Dendritic cell treated with granulocyte-macrophage colony-stimulating factor and Interleukin-4, amounts not matched to agents 40 ng/mL and 50 ng/mL, for 4 days (primary cell): ENCODE data around the gene GSK3B.
"Not testable (repeated sequence)": the region's sequence is repeated elsewhere in the genome, so short reads cannot be mapped to it uniquely, and the experiment has no call there.

Source experiments
- H3K27ac Mint-ChIP-seq: one replicate; pipeline ENCODE4 v1.8.0; 2022; ENCODE audit warnings: mild to moderate bottlenecking, mixed read lengths
- H3K27me3 Mint-ChIP-seq: one replicate; pipeline ENCODE4 v1.8.0; 2022; ENCODE audit warnings: mild to moderate bottlenecking, mixed read lengths
- H3K36me3 Mint-ChIP-seq: one replicate; pipeline ENCODE4 v1.8.0; 2022; ENCODE audit warnings: low read depth, mixed read lengths
- H3K4me1 Mint-ChIP-seq: one replicate; pipeline ENCODE4 v1.8.0; 2022; ENCODE audit warnings: low read depth, mixed read lengths
- H3K4me3 Mint-ChIP-seq: one replicate; pipeline ENCODE4 v1.8.0; 2022; ENCODE audit warnings: mild to moderate bottlenecking, moderate library complexity, mixed read lengths
- H3K9me3 Mint-ChIP-seq: one replicate; pipeline ENCODE4 v1.8.0; 2022; ENCODE audit warnings: mixed read lengths
- intact Hi-C: fragments of 100-400 bp; cut with micrococcal nuclease; formaldehyde crosslinking; loops from one replicate; pipeline ENCODE4 v1.15.0; 2022

GSK3B gene

GRCh38 chr3:119989981-119990655 lies 104.1 kb downstream of the GSK3B start:
- peak overlapping the region; percentile 12 for H3K27ac Mint-ChIP-seq
- no peak overlapping the region for H3K4me3 Mint-ChIP-seq

GRCh38 chr3:119986812-119987211 lies 107.4 kb downstream of the GSK3B start:
- H3K27me3 Mint-ChIP-seq, H3K4me3 Mint-ChIP-seq, intact Hi-C loops, H3K27ac Mint-ChIP-seq: not testable (repeated sequence)
- Mint-ChIP-seq H3K36me3 (peaks cover 42% of the 10 kb centered on the region), H3K4me1 (peaks cover 38% of the 10 kb centered on the region), H3K9me3 (peaks cover 43% of the 10 kb centered on the region)

More at GRCh38 chr3:119989981-119990655, 104.1 kb downstream of the GSK3B start:
- Mint-ChIP-seq H3K9me3 (peaks cover 20% of the 10 kb centered on the region), H3K27me3 (no peaks in the 10 kb centered on the region), H3K4me1 (peaks cover 32% of the 10 kb centered on the region), H3K36me3 (peaks cover 19% of the 10 kb centered on the region)
- intact Hi-C loops: no loop called here

GRCh38 chr3:119981386-119981785 lies 112.9 kb downstream of the GSK3B start:
- no peaks in the 10 kb centered on the region for H3K27me3 Mint-ChIP-seq
- H3K9me3 Mint-ChIP-seq: peaks cover 35% of the 10 kb centered on the region
- intact Hi-C loops: no loop called here
- no peak overlapping the region for H3K27ac Mint-ChIP-seq
- H3K4me1 Mint-ChIP-seq: peaks cover 23% of the 10 kb centered on the region
- H3K36me3 Mint-ChIP-seq: peaks cover 60% of the 10 kb centered on the region
- no peak overlapping the region for H3K4me3 Mint-ChIP-seq

- H3K27me3 Mint-ChIP-seq: no peaks in the 10 kb centered on the region
- H3K4me3 Mint-ChIP-seq: no peak overlapping the region
- peaks cover 15% of the 10 kb centered on the region for H3K4me1 Mint-ChIP-seq
- H3K9me3 Mint-ChIP-seq: peaks cover 8% of the 10 kb centered on the region
- H3K36me3 Mint-ChIP-seq: peaks cover 42% of the 10 kb centered on the region
- no peak overlapping the region for H3K27ac Mint-ChIP-seq
- intact Hi-C loops: no loop called here
These were observed 115.6 kb downstream of the GSK3B start for GRCh38 chr3:119978554-119979208.

- Mint-ChIP-seq H3K27me3 (no peaks in the 10 kb centered on the region), H3K27ac (no peak overlapping the region)
These were observed 116.9 kb downstream of the GSK3B start for GRCh38 chr3:119977353-119977752.

GRCh38 chr3:119976214-119976613 lies 118.0 kb downstream of the GSK3B start:
- no peak overlapping the region for H3K27ac Mint-ChIP-seq
- H3K9me3 Mint-ChIP-seq: no peaks in the 10 kb centered on the region
- intact Hi-C loops: no loop called here
- H3K27me3 Mint-ChIP-seq: no peaks in the 10 kb centered on the region
- H3K4me1 Mint-ChIP-seq: peaks cover 9% of the 10 kb centered on the region
- H3K36me3 Mint-ChIP-seq: peaks cover 26% of the 10 kb centered on the region
- H3K4me3 Mint-ChIP-seq: no peak overlapping the region

More at GRCh38 chr3:119977353-119977752, 116.9 kb downstream of the GSK3B start:
- Mint-ChIP-seq H3K36me3 (peaks cover 37% of the 10 kb centered on the region), H3K4me1 (peaks cover 9% of the 10 kb centered on the region), H3K9me3 (no peaks in the 10 kb centered on the region), H3K4me3 (no peak overlapping the region)
- intact Hi-C loops: no loop called here

GRCh38 chr3:119974656-119975055 lies 119.6 kb downstream of the GSK3B start:
- Mint-ChIP-seq H3K4me1 (peaks cover 13% of the 10 kb centered on the region), H3K9me3 (no peaks in the 10 kb centered on the region), H3K27me3 (no peaks in the 10 kb centered on the region), H3K36me3 (peaks cover 24% of the 10 kb centered on the region), H3K4me3 (no peak overlapping the region), H3K27ac (no peak overlapping the region)
- intact Hi-C loops: no loop called here

- Mint-ChIP-seq H3K27me3 (no peaks in the 10 kb centered on the region), H3K27ac (no peak overlapping the region), H3K36me3 (peaks cover 9% of the 10 kb centered on the region), H3K4me1 (peaks cover 8% of the 10 kb centered on the region), H3K4me3 (no peak overlapping the region), H3K9me3 (no peaks in the 10 kb centered on the region)
- intact Hi-C loops: no loop called here
These were observed 121.1 kb downstream of the GSK3B start for GRCh38 chr3:119973018-119973646.

- intact Hi-C loops: no loop called here
- no peaks in the 10 kb centered on the region for H3K9me3 Mint-ChIP-seq
- H3K4me1 Mint-ChIP-seq: peaks cover 5% of the 10 kb centered on the region
- H3K4me3 Mint-ChIP-seq: no peak overlapping the region
- H3K27me3 Mint-ChIP-seq: no peaks in the 10 kb centered on the region
- no peaks in the 10 kb centered on the region for H3K36me3 Mint-ChIP-seq
- no peak overlapping the region for H3K27ac Mint-ChIP-seq
These were observed 124.5 kb downstream of the GSK3B start for GRCh38 chr3:119969759-119970158.

GRCh38 chr3:119967353-119968006 lies 126.8 kb downstream of the GSK3B start:
- H3K36me3 Mint-ChIP-seq: peaks cover 7% of the 10 kb centered on the region
- no peak overlapping the region for H3K27ac Mint-ChIP-seq
- intact Hi-C loops: no loop called here

GRCh38 chr3:119965692-119966091 lies 128.6 kb downstream of the GSK3B start:
- Mint-ChIP-seq H3K4me3 (no peak overlapping the region), H3K9me3 (no peaks in the 10 kb centered on the region), H3K36me3 (peaks cover 22% of the 10 kb centered on the region), H3K27ac (no peak overlapping the region), H3K4me1 (peaks cover 10% of the 10 kb centered on the region), H3K27me3 (no peaks in the 10 kb centered on the region)
- intact Hi-C loops: no loop called here

More at GRCh38 chr3:119967353-119968006, 126.8 kb downstream of the GSK3B start:
- H3K27me3 Mint-ChIP-seq: no peaks in the 10 kb centered on the region
- no peaks in the 10 kb centered on the region for H3K9me3 Mint-ChIP-seq
- H3K4me3 Mint-ChIP-seq: no peak overlapping the region
- peaks cover 5% of the 10 kb centered on the region for H3K4me1 Mint-ChIP-seq

GRCh38 chr3:119964294-119964693 lies 130.0 kb downstream of the GSK3B start:
- Mint-ChIP-seq H3K27ac (no peak overlapping the region), H3K27me3 (no peaks in the 10 kb centered on the region), H3K4me3 (no peak overlapping the region), H3K4me1 (peaks cover 6% of the 10 kb centered on the region), H3K36me3 (peaks cover 23% of the 10 kb centered on the region), H3K9me3 (no peaks in the 10 kb centered on the region)
- intact Hi-C loops: no loop called here

GRCh38 chr3:119955972-119956371 lies 138.3 kb downstream of the GSK3B start:
- H3K27me3 Mint-ChIP-seq: no peaks in the 10 kb centered on the region
- no peak overlapping the region for H3K4me3 Mint-ChIP-seq
- intact Hi-C loops: no loop called here
- H3K4me1 Mint-ChIP-seq: peaks cover 40% of the 10 kb centered on the region
- H3K9me3 Mint-ChIP-seq: no peaks in the 10 kb centered on the region
- no peak overlapping the region for H3K27ac Mint-ChIP-seq
- H3K36me3 Mint-ChIP-seq: peaks cover 28% of the 10 kb centered on the region
